Stimulated activated naive CD8-positive, alpha-beta T cell treated with anti-CD3 and anti-CD28 coated beads, Interleukin-15, amount 100 ng/mL, for 72 hours (primary cell): Measurements from ENCODE around the gene ZMIZ2.
A peak's percentile ranks its signal among the peaks of the same experiment; 100 is the strongest.
"Not testable (repeated sequence)": the region's sequence is repeated elsewhere in the genome, so short reads cannot be mapped to it uniquely, and the experiment has no call there.

Experiments used
- ATAC-seq: fragments of 150-1000 bp; cut with Tn5 transposase; 2 replicates; pipeline ENCODE4 v1.10.0; 2021; ENCODE audit warnings: mild to moderate bottlenecking, moderate library complexity
- DNase-seq, 2 donors: peaks; one replicate each; pipeline ENCODE4 v3.0.0; 2021 to 2022
- H3K27ac Mint-ChIP-seq, 2 donors: one replicate each; pipeline ENCODE4 v1.8.0; 2022; ENCODE audit warnings: mild to moderate bottlenecking in 2 of 2, mixed read lengths in 2 of 2, moderate library complexity in 2 of 2
- H3K27me3 Mint-ChIP-seq: one replicate; pipeline ENCODE4 v1.8.0; 2022; ENCODE audit warnings: mixed read lengths
- H3K4me1 Mint-ChIP-seq: one replicate; pipeline ENCODE4 v1.8.0; 2022; ENCODE audit warnings: mild to moderate bottlenecking, mixed read lengths
- H3K4me3 Mint-ChIP-seq, 2 donors: one replicate each; pipeline ENCODE4 v1.8.0; 2022; ENCODE audit warnings: mild to moderate bottlenecking in 2 of 2, mixed read lengths in 2 of 2, moderate library complexity in 1 of 2
- H3K9me3 Mint-ChIP-seq, 2 donors: one replicate each; pipeline ENCODE4 v1.8.0; 2022; ENCODE audit warnings: mixed read lengths in 2 of 2

ZMIZ2 gene, protein sequence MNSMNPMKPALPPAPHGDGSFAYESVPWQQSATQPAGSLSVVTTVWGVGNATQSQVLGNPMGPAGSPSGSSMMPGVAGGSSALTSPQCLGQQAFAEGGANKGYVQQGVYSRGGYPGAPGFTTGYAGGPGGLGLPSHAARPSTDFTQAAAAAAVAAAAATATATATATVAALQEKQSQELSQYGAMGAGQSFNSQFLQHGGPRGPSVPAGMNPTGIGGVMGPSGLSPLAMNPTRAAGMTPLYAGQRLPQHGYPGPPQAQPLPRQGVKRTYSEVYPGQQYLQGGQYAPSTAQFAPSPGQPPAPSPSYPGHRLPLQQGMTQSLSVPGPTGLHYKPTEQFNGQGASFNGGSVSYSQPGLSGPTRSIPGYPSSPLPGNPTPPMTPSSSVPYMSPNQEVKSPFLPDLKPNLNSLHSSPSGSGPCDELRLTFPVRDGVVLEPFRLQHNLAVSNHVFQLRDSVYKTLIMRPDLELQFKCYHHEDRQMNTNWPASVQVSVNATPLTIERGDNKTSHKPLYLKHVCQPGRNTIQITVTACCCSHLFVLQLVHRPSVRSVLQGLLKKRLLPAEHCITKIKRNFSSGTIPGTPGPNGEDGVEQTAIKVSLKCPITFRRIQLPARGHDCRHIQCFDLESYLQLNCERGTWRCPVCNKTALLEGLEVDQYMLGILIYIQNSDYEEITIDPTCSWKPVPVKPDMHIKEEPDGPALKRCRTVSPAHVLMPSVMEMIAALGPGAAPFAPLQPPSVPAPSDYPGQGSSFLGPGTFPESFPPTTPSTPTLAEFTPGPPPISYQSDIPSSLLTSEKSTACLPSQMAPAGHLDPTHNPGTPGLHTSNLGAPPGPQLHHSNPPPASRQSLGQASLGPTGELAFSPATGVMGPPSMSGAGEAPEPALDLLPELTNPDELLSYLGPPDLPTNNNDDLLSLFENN

DNA sequence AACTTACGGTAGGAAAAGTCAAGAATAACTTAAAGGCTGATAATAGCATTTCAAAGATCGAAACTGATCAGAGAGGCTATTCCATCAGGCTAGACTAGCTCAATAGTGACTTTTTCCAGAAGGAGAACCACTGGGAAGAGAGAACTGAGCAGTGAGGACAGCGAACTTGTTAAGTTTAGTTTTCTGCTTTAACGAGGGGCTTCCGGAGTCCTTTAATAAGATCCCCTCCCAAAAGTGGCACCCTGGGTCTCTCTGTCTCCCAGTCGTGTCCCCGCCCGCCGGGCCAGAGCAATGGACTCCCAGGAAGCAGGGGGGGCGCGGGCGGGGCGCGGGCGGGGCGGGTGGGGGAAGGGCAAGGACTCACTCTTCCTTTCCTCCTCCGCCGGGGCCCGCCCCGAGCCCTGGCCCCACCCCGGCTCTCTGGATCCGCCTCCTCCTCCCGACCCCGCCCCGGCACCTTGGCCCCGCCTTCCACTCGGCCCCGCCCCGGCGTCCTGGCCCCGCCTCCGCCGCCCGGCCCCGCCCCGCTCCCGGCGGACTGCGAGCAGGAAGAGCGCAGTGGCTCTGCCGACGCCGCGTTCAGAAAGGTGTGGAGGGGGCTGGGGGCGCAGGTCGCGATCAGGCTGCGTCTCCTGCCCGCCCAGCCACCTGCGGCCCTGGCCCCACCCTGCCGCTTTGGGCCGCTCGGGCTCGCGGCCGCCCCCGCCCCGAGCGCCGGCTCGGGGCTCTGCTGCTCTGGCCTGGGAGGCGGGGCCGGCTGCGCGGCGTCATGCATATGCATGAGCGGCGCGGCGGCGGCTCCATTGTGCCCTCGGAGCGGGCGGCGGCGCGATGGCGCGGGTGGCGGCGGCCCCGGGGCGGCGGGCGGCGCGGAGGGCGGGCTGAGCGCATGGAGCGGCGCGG is at the start of gene ZMIZ2:
Gene ZMIZ2, plus strand, starts transcription at position 803 of the 903 bp plus-strand sequence. CDS start 7,403 bp downstream, outside the sequence.
- peak; percentile 90 to 96 for DNase-seq
- ATAC-seq: peak; percentile 86
- Mint-ChIP-seq H3K27me3 (no peaks in the 10 kb centered on the region), H3K4me1 (peaks cover 41% of the 10 kb centered on the region), H3K27ac (peak within 1 kb of the TSS; percentile 92 to 94), H3K9me3 (no peaks in the 10 kb centered on the region), H3K4me3 (peak within 1 kb of the TSS; percentile 85 to 88)

DNA sequence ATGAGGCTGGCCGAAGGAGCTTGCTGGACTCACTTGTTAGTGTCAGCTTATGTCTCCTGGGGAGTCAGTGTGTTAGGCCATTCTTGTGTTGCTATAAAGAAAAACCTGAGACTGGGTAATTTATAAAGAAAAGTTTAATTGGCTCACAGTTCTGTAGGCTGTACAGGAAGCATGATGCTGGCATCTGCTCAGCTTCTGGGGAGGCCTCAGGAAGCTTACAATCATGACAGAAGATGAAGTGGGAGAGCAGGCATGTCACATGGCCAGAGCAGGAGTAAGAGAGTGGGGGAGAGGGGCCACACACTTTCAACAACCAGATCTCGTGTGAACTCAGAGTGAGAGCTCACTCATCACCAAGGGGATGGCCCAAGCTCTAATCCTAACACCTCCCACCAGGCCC is 49.0 kb upstream of the ZMIZ2 start:
- H3K27ac Mint-ChIP-seq, ATAC-seq, H3K4me1 Mint-ChIP-seq, H3K4me3 Mint-ChIP-seq, DNase-seq, H3K9me3 Mint-ChIP-seq, H3K27me3 Mint-ChIP-seq: not testable (repeated sequence)

DNA sequence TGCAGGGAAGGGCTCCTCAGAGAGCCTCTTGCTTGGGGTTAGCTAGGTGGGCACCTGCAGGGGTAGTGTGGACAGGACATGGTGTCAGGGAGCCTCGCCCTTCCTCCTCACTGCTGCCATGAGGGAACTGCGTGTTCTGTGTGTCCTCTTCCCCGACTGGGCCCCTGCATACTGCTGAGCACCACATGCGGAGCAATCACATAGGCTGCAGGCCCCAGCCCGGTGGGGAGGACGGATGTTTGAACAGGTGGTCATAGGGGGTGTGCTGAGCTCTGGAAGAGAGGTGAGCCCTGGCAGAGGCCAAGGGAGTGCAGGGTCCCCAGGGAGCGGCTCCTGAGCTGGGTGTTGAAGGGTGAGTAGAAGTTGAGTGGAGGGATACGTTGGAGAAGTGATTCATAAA is 48.3 kb upstream of the ZMIZ2 start:
- H3K4me1 Mint-ChIP-seq: no peaks in the 10 kb centered on the region
- no peak overlapping the region for H3K4me3 Mint-ChIP-seq
- no peaks in the 10 kb centered on the region for H3K9me3 Mint-ChIP-seq
- no peaks in the 10 kb centered on the region for H3K27me3 Mint-ChIP-seq
- no peak for DNase-seq
- peak overlapping the region in 1 of 2 donors; percentile 76 for H3K27ac Mint-ChIP-seq
- ATAC-seq: no peak

DNA sequence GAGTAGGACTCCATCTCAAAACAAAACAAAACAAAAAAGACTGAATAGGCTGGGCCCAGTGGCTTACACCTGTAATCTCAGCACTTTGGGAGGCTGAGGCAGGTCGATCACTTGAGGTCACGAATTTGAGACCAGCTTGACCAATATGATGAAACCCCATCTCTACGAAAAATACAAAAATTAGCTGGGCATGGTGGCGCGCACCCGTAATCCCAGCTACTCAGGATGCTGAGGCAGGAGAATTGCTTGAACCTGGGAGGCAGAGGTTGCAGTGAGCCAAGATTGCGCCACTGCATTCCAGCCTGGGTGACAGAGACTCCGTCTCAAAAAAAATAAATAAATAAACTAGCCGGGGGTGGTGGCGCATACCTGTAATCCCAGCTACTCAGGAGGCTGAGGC is 45.3 kb upstream of the ZMIZ2 start:
- H3K4me3 Mint-ChIP-seq, H3K27ac Mint-ChIP-seq, H3K9me3 Mint-ChIP-seq, H3K27me3 Mint-ChIP-seq, ATAC-seq, DNase-seq, H3K4me1 Mint-ChIP-seq: not testable (repeated sequence)

DNA sequence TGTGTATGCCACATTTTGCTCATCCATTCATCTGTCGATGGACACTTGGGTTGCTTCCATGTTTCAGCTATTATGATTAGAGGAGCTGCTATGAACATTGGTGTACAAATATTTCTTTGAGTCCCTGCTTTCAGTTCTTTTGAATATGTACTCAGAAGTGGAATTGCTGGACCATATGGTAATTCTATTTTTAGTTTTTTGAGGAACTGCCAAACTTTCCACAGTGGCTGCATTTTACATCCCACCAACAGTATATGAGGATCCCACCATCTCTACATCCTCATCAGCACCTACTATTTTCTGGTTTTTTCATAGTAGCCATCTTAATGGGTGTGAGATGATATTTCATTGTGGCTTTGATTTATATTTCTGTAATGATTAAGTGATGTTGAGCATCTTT is 44.7 kb upstream of the ZMIZ2 start:
- no peak overlapping the region for H3K4me3 Mint-ChIP-seq
- no peak for DNase-seq
- H3K9me3 Mint-ChIP-seq: no peaks in the 10 kb centered on the region
- no peaks in the 10 kb centered on the region for H3K4me1 Mint-ChIP-seq
- H3K27ac Mint-ChIP-seq: no peak overlapping the region
- H3K27me3 Mint-ChIP-seq: no peaks in the 10 kb centered on the region
- no peak for ATAC-seq

DNA sequence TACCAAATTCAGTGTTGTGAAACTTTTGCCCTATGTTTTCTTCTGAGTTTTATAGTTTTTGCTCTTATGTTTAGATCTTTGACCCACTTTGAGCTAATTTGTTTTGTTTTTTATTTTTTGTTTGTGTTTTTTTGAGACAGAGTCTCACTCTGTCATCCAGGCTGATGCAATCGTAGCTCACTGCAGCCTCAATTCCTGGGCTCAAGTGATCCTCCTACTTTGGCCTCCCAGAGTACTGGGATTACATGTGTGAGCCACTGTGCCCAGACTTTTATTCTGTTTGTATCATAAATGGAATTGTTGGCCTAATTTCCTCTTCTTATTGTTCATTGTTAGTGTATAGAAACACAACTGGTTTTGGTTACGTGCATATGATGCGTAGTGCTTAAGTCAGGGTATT is 43.2 kb upstream of the ZMIZ2 start:
- Mint-ChIP-seq H3K9me3 (no peaks in the 10 kb centered on the region), H3K4me3 (no peak overlapping the region), H3K27me3 (no peaks in the 10 kb centered on the region), H3K4me1 (no peaks in the 10 kb centered on the region), H3K27ac (peak overlapping the region; percentile 52 to 96)
- DNase-seq (no peak), ATAC-seq (no peak)

DNA sequence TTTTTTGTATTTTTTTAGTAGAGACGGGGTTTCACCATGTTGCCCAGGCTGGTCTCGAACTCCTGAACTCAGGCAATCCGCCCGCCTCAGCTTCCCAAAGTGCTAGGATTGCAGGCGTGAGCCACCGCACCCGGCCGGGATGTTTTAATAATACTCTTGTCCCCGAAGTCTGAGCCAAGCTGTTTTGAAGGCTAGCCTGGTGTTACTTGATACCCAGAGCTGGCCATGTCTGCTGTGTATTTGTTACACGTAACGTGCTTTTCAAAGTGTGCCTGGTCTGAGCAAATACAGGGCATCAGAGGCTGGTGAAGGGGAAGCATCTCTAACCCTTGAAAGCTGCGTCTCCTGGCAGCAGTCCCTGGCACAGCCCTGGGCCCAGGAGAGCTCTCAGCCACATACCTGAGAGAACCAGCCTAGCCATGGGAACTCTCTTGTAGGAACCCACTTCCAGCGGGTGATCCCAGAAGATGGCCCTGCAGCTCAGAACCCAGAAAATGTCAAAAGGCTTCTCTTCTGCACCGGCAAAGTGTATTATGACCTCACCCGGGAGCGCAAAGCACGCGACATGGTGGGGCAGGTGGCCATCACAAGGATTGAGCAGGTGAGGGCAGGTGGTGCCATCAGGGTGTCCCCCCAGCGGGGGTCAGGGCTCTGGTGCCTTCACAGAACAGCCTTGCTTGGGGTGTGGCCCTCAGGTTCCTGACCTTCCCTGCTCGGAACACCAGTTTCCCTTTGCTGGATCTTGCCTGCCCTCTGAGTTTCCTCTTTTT is 41.7 kb upstream of the ZMIZ2 start:
- Mint-ChIP-seq H3K27me3 (no peaks in the 10 kb centered on the region), H3K27ac (peak overlapping the region in 1 of 2 donors; percentile 42), H3K4me3 (no peak overlapping the region), H3K9me3 (no peaks in the 10 kb centered on the region), H3K4me1 (peaks cover 5% of the 10 kb centered on the region)
- DNase-seq (no peak), ATAC-seq (no peak)

DNA sequence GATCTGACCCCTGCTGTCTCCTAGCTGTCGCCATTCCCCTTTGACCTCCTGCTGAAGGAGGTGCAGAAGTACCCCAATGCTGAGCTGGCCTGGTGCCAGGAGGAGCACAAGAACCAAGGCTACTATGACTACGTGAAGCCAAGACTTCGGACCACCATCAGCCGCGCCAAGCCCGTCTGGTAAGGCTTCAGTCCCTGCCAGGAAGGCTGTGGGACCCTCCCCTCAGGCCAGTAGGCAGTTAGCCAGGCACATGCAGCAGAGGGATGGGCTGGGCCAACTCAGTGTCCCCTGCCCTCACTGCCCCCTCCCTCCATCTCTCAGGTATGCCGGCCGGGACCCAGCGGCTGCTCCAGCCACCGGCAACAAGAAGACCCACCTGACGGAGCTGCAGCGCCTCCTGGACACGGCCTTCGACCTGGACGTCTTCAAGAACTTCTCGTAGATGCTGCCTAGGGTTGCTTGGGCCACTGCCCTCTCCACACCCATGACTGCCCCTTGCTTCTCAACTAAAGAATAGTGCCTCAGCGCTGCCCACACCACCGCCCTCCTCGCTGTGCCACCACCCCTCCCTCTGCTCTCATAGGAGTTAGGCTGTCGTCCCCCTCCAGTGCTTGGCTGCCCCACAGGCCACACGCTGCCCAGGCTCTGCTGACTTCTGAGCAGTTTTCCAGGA is 41.0 kb upstream of the ZMIZ2 start:
- no peak for DNase-seq
- H3K27me3 Mint-ChIP-seq: no peaks in the 10 kb centered on the region
- H3K27ac Mint-ChIP-seq: no peak overlapping the region
- no peak overlapping the region for H3K4me3 Mint-ChIP-seq
- no peaks in the 10 kb centered on the region for H3K9me3 Mint-ChIP-seq
- no peak for ATAC-seq
- H3K4me1 Mint-ChIP-seq: peaks cover 9% of the 10 kb centered on the region

DNA sequence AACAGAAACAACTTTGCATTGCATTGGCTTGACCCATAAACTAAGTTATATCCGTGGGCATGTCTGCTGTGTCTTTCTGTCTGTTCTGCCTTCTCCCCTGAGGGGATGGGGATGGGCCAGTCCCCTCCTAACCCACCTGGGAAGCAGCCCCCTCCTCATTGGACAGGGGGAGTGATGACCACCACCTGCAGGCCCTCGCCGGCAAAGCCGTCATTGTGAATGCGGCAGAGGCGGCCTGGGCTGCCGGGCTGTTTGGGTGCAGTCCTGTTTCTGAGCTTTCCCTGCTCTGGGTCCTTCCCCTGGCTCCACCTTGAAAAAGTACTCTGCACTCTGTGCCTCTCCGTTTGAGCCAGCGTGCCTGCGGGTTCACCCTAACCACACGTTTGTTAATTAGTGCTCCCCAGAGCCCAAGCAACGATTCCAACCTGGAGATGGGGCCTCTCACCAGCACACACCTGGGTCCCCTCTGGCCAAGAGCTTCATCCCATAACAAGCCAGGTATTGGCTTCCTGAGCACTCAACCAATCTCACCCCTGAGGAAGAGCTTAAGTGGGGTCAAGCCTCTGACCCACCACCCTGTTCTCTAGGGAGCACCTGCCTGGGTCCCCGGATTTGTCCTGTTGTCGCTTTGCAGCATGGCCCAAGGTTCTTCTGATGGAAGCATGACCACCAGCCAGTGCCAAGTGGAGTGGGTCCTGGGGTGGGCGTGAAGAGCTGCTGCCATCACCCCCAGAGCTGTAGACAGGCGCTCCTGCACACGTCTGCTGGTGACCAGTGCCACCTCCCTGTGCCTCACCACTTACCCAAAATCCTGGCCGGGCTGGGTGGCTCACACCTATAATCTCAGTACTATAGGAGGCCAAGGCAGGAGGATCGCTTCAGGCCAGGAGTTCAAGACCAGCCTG is 39.4 kb upstream of the ZMIZ2 start:
- Mint-ChIP-seq H3K4me3 (no peak overlapping the region), H3K27me3 (no peaks in the 10 kb centered on the region), H3K27ac (peak overlapping the region in 1 of 2 donors; percentile 88), H3K9me3 (no peaks in the 10 kb centered on the region), H3K4me1 (peaks cover 9% of the 10 kb centered on the region)
- DNase-seq (no peak), ATAC-seq (no peak)

DNA sequence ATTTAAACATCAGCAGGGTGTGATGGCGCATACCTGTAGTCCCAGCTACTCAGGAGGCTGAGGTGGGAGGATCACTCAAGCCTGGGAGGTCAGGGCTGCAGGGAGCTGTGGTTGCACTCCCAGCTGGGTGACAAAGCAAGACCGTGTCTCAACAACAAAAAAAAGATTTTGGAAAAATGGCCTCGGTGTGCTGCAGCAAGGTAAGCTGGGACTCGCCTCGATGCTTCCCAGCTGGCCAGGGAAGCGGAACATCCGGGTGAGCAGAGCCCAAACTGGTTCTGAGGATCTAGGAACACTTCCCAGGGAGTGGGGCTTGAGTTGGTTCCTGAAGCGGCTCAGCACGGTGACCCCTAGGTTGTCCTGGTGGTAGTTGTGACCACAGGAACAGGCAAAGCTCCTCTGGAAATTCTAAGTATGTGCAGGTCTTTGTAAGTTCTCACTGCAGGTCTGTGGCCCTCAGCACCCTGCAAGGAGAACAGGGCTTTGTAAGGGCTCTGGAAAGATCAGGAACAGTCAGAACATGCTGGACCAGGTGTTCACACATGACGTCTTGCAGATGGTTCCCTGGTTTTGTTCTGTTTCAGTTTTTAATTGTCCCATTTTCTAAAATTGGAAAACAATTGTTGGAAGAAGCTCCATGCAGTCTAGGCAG is 38.6 kb upstream of the ZMIZ2 start:
- Mint-ChIP-seq H3K27ac (peak overlapping the region; percentile 24 to 57), H3K4me3 (peak overlapping the region in 1 of 2 donors; percentile 1)
- no peak for ATAC-seq

DNA sequence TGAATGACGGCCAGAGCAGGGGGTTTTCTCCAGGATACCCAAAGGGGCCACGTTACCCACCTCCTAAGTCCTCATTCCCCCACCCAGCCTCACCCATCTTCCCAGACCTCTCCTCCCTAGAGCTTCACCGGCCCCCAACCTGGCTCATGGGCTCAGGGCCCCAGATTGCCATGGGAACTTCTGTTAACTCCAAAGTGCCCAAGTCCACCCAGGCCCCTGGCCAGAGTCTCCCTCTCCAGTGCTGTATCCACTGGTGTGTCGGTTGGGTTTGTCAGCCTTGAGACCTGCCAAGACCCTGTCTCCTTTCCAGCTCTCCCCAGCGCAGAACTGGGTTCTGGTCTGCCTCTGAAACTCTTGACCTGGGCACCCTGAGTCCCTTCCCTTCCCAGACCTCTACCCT is 37.1 kb upstream of the ZMIZ2 start:
- Mint-ChIP-seq H3K4me3 (no peak overlapping the region), H3K4me1 (peaks cover 9% of the 10 kb centered on the region), H3K27ac (no peak overlapping the region), H3K27me3 (no peaks in the 10 kb centered on the region), H3K9me3 (no peaks in the 10 kb centered on the region)
- DNase-seq (no peak), ATAC-seq (peak; percentile 7)

More for the DNA sequence above, 38.6 kb upstream of the ZMIZ2 start:
- DNase-seq: no peak
- H3K9me3 Mint-ChIP-seq: no peaks in the 10 kb centered on the region
- H3K4me1 Mint-ChIP-seq: peaks cover 9% of the 10 kb centered on the region
- H3K27me3 Mint-ChIP-seq: no peaks in the 10 kb centered on the region

DNA sequence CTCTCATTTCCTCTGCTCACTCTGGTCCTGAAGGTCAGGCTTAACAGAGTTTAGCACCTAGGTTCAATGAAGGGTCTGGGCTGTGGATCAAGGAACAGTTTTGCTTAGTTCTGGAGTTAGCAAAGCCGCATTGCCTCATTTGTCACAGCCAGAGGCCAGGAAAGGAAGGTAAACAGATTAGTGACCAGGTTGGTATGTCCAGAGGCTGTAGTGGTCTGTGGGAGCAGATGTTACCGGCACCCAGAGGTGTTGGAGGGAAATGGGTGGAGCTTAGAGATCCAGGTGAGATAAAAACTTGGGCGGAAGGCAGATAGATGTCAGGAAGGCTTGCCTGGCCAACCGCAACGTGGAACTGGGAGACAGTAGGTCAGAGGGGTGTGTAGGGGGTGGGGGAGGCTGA is 36.6 kb upstream of the ZMIZ2 start:
- Mint-ChIP-seq H3K4me3 (no peak overlapping the region), H3K4me1 (peaks cover 9% of the 10 kb centered on the region), H3K27me3 (no peaks in the 10 kb centered on the region), H3K27ac (peak overlapping the region in 1 of 2 donors; percentile 56), H3K9me3 (no peaks in the 10 kb centered on the region)
- ATAC-seq (peak; percentile 13), DNase-seq (no peak)

DNA sequence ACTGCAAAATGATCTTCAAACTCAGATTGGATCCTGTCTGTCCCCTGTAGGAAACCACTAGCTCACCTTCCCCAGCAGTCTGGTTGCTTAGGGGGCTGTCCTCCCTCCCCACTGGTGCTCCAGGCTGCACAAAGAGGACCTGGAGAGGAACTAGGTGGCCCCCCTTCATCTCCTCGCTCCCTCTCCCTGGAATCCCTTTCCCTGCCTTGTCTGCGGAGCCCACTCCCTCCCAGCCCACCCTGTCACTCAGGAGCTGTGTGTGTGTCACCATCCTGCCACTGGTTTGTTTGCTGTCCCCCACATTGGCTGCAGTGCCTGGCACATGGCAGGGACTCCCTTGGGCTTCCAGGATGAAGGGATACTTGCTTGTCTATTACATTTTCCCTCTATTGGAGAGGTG is 35.5 kb upstream of the ZMIZ2 start:
- no peak for ATAC-seq
- H3K27ac Mint-ChIP-seq: no peak overlapping the region
- peaks cover 9% of the 10 kb centered on the region for H3K4me1 Mint-ChIP-seq

More for the DNA sequence above, 35.5 kb upstream of the ZMIZ2 start:
- Mint-ChIP-seq H3K4me3 (no peak overlapping the region), H3K9me3 (no peaks in the 10 kb centered on the region), H3K27me3 (no peaks in the 10 kb centered on the region)
- no peak for DNase-seq
